ENCODE measurements around the gene UBQLN4.

Gene UBQLN4

DNA sequence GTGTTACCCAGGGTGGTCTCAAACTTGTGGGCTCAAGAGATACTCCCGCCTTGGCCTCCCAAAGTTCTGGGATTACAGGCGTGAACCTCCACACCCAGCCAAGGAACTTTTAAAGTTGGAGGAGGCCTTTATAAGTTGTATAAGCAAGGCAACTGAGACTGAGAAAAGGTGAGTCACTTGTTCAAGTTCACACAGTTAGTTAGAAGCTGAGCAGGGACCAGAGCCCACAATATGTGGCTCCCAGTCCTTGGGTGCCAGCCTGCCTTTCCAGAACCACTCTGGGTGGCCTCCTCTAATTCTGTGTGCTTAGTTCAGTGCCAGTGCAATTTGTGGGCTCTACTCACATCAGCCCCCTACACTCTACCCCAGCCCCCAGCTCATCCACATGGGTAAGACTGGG lies 11.0 kb upstream of the UBQLN4 start:
- Histone ChIP-seq H3K9me3 (ENCODE audit: control insufficient read depth in 5 of 5, low read length in 5 of 5) (no peaks in the 10 kb centered on the region), H3K4me1 (ENCODE audit: control insufficient read depth in 5 of 5, insufficient read depth in 5 of 5, low read length in 5 of 5) (peaks cover 0 to 3% (median 2%) of the 10 kb centered on the region in 5 donors), H3K27ac (ENCODE audit: low read depth, low read length) (no peak overlapping the region), H3K27me3 (ENCODE audit: control insufficient read depth in 5 of 5, insufficient read depth in 4 of 5, low read length in 5 of 5) (no peaks in the 10 kb centered on the region), H3K9ac (ENCODE audit: low read length in 5 of 5) (no peak overlapping the region), H3K36me3 (ENCODE audit: control insufficient read depth in 5 of 5, insufficient read depth in 5 of 5, low read length in 5 of 5) (no peaks in the 10 kb centered on the region), H3K4me3 (ENCODE audit: low read depth in 1 of 5, low read length in 5 of 5) (no peak overlapping the region)

DNA sequence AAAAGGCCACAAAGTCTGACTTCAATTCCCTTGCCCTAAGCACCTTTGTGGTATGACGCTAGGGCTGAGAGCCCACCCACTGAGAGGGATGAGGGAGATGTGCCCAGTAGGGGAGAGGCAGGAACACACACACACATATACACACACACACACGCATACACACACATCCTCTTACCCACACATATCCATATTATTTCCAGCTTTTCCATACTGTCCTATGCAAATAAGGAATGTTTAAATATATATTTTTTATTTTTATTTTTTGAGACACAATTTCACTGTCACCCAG lies 10.3 kb upstream of the UBQLN4 start:
- H3K27ac ChIP-seq (ENCODE audit: low read depth, low read length): no peak overlapping the region
- no peaks in the 10 kb centered on the region for H3K9me3 ChIP-seq (ENCODE audit: control insufficient read depth in 5 of 5, low read length in 5 of 5)
- H3K27me3 ChIP-seq (ENCODE audit: control insufficient read depth in 5 of 5, insufficient read depth in 4 of 5, low read length in 5 of 5): no peaks in the 10 kb centered on the region
- H3K4me3 ChIP-seq (ENCODE audit: low read depth in 1 of 5, low read length in 5 of 5): no peak overlapping the region
- H3K9ac ChIP-seq (ENCODE audit: low read length in 5 of 5): no peak overlapping the region
- H3K36me3 ChIP-seq (ENCODE audit: control insufficient read depth in 5 of 5, insufficient read depth in 5 of 5, low read length in 5 of 5): no peaks in the 10 kb centered on the region
- H3K4me1 ChIP-seq (ENCODE audit: control insufficient read depth in 5 of 5, insufficient read depth in 5 of 5, low read length in 5 of 5): no peaks in the 10 kb centered on the region

DNA sequence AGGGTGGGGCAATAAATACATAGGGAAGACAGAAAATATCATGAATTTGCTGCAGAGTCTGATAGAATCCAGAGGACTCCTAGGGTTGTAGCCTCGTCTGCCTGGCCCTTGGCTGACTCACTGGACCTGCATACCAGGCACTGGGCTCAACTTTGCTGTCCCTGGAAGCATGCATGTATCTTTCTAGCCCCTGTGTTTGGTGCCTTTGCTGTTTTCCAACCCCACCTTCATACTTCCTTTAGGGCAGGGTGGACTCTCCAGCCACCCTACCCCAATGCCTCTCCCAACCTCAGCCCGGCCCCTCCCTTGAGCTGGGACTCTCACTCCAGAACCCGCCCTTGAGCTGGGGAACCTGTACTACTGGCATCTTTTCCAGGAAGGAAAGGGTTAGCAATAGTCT lies 8.6 kb upstream of the UBQLN4 start:
- no peak overlapping the region for H3K9ac ChIP-seq (ENCODE audit: low read length in 5 of 5)
- H3K9me3 ChIP-seq (ENCODE audit: control insufficient read depth in 5 of 5, low read length in 5 of 5): no peaks in the 10 kb centered on the region
- H3K4me1 ChIP-seq (ENCODE audit: control insufficient read depth in 5 of 5, insufficient read depth in 5 of 5, low read length in 5 of 5): no peaks in the 10 kb centered on the region
- no peak overlapping the region for H3K27ac ChIP-seq (ENCODE audit: low read depth, low read length)
- peaks cover 0 to 16% (median 9%) of the 10 kb centered on the region in 5 donors for H3K36me3 ChIP-seq (ENCODE audit: control insufficient read depth in 5 of 5, insufficient read depth in 5 of 5, low read length in 5 of 5)
- no peaks in the 10 kb centered on the region for H3K27me3 ChIP-seq (ENCODE audit: control insufficient read depth in 5 of 5, insufficient read depth in 4 of 5, low read length in 5 of 5)
- no peak overlapping the region for H3K4me3 ChIP-seq (ENCODE audit: low read depth in 1 of 5, low read length in 5 of 5)

DNA sequence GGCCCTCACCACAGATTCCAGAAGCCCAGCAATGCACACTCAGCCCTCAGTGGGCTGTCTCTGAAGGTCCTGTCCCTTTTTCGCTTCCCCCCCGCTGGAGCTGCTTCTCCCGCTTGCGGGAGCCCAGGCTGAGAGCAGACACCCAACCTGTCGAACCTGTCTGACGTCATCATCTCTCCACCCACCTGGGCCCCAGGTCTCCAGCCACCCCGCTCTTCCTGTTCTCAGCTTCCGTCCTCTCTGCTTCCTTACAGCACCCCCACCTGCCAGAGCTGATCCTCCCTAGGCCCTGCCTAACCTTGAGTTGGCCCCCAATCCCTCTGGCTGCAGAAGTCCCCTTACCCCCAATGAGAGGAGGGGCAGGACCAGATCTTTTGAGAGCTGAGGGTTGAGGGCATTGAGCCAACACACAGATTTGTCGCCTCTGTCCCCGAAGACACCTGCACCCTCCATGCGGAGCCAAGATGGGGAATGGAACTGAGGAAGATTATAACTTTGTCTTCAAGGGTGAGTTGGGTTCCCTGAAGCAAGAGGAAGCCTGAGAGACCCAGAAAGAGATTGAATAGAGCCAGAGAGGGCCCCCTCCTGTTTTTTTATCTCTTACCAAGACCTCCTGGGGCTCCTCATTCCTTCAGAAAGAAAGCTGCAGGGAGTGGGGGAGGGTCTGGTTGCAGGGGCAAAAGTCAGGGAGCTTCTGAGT lies 7.5 kb upstream of the UBQLN4 start, which contains the start of gene RAB25:
Gene RAB25, plus strand, starts transcription at position 224 of the 700 bp plus-strand sequence. Its CDS starts 241 bp downstream, at position 465.
- no peaks in the 10 kb centered on the region for H3K27me3 ChIP-seq (ENCODE audit: control insufficient read depth in 5 of 5, insufficient read depth in 4 of 5, low read length in 5 of 5)
- H3K4me3 ChIP-seq (ENCODE audit: low read depth in 1 of 5, low read length in 5 of 5): no peak within 1 kb of the TSS
- peaks cover 0 to 6% (median 4%) of the 10 kb centered on the region in 5 donors for H3K4me1 ChIP-seq (ENCODE audit: control insufficient read depth in 5 of 5, insufficient read depth in 5 of 5, low read length in 5 of 5)
- H3K9ac ChIP-seq (ENCODE audit: low read length in 5 of 5): no peak within 1 kb of the TSS
- peaks cover 0 to 16% (median 11%) of the 10 kb centered on the region in 5 donors for H3K36me3 ChIP-seq (ENCODE audit: control insufficient read depth in 5 of 5, insufficient read depth in 5 of 5, low read length in 5 of 5)
- H3K27ac ChIP-seq (ENCODE audit: low read depth, low read length): no peak within 1 kb of the TSS
- H3K9me3 ChIP-seq (ENCODE audit: control insufficient read depth in 5 of 5, low read length in 5 of 5): no peaks in the 10 kb centered on the region

DNA sequence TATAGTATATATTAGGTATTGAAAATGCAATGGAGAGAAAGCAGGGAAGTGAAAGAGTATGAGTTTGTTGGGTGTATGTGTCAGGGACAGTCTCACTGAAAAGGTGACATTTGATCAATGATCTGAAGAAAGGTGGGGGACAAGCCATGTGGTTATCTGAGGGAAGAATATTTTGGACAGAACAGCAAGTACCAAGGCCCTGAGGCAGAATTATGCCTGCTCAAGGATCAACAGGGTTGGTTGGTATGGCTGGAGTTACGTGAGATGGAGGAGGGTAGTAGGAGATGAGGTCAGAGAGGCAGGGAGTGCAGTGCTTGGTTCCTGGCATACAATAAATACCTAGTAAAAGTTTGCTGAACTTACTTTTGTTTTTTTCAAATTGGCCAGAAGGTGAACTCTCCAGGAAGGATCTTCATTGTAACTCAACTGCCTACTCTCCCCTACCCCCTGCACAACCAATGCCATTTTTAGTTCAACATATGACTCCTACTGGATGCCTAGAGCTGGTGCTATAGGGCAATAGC lies 2.8 kb upstream of the UBQLN4 start:
- H3K9ac ChIP-seq (ENCODE audit: low read length in 5 of 5): peak overlapping the region in 1 of 5 donors; percentile 35
- H3K4me3 ChIP-seq (ENCODE audit: low read depth in 1 of 5, low read length in 5 of 5): no peak overlapping the region
- H3K36me3 ChIP-seq (ENCODE audit: control insufficient read depth in 5 of 5, insufficient read depth in 5 of 5, low read length in 5 of 5): peaks cover 0 to 16% (median 14%) of the 10 kb centered on the region in 5 donors
- H3K4me1 ChIP-seq (ENCODE audit: control insufficient read depth in 5 of 5, insufficient read depth in 5 of 5, low read length in 5 of 5): peaks cover 5 to 34% (median 25%) of the 10 kb centered on the region in 5 donors
- H3K9me3 ChIP-seq (ENCODE audit: control insufficient read depth in 5 of 5, low read length in 5 of 5): no peaks in the 10 kb centered on the region
- H3K27me3 ChIP-seq (ENCODE audit: control insufficient read depth in 5 of 5, insufficient read depth in 4 of 5, low read length in 5 of 5): no peaks in the 10 kb centered on the region
- no peak overlapping the region for H3K27ac ChIP-seq (ENCODE audit: low read depth, low read length)

DNA sequence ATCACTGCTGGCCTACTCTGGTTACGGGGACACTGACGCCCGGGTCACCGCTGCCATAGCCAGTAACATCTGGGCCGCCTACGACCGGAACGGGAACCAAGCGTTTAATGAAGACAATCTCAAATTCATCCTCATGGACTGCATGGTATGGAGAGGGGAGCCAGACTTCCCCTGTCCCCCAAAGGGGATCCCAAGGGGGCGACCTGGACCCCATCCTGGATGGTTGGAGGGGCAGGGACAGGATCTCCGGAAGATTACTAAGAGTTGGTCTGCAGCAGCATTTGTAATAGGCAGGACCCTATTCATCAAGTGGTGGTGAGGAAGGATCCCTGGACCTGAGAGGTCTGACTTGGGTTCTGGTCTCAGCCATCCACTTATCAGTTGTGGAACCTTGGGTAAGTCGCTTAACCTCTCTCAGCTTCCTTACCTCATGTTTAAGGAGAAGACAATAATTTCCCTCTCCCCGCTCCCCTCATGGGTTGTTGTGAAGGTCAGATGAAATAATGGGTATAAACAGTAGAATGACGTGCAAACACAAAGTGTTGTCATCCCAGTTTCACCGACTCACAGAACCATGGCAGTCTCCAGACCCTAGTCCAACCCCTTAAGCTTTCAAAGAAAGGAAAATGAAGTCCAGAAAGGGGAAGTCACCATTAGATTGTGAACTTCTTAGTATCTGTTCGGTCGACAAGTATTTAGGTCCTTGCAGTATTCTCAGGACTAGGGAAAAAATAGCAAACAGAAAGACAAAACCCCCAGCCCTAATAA lies 1.9 kb upstream of the UBQLN4 start:
- no peaks in the 10 kb centered on the region for H3K27me3 ChIP-seq (ENCODE audit: control insufficient read depth in 5 of 5, insufficient read depth in 4 of 5, low read length in 5 of 5)
- H3K36me3 ChIP-seq (ENCODE audit: control insufficient read depth in 5 of 5, insufficient read depth in 5 of 5, low read length in 5 of 5): peaks cover 0 to 21% (median 15%) of the 10 kb centered on the region in 5 donors
- peak overlapping the region; percentile 98 for H3K27ac ChIP-seq (ENCODE audit: low read depth, low read length)
- H3K9ac ChIP-seq (ENCODE audit: low read length in 5 of 5): peak overlapping the region; percentile 64 to 94 (median 93)
- no peaks in the 10 kb centered on the region for H3K9me3 ChIP-seq (ENCODE audit: control insufficient read depth in 5 of 5, low read length in 5 of 5)
- peak overlapping the region; percentile 94 to 100 (median 98) for H3K4me3 ChIP-seq (ENCODE audit: low read depth in 1 of 5, low read length in 5 of 5)
- peaks cover 5 to 34% (median 25%) of the 10 kb centered on the region in 5 donors for H3K4me1 ChIP-seq (ENCODE audit: control insufficient read depth in 5 of 5, insufficient read depth in 5 of 5, low read length in 5 of 5)

GRCh38 chr1:156054500-156055280 lies 1.1 kb upstream of the UBQLN4 start, which contains the start of gene LAMTOR2:
Gene LAMTOR2, plus strand, starts transcription at chr1:156054782. Its CDS starts 108 bp downstream, at chr1:156054890.
- H3K9ac ChIP-seq (ENCODE audit: low read length in 5 of 5): peak within 1 kb of the TSS; percentile 92 to 96 (median 94)
- H3K27ac ChIP-seq (ENCODE audit: low read depth, low read length): peak within 1 kb of the TSS; percentile 98
- peaks cover 5 to 34% (median 25%) of the 10 kb centered on the region in 5 donors for H3K4me1 ChIP-seq (ENCODE audit: control insufficient read depth in 5 of 5, insufficient read depth in 5 of 5, low read length in 5 of 5)
- peak within 1 kb of the TSS; percentile 94 to 100 (median 98) for H3K4me3 ChIP-seq (ENCODE audit: low read depth in 1 of 5, low read length in 5 of 5)
- no peaks in the 10 kb centered on the region for H3K9me3 ChIP-seq (ENCODE audit: control insufficient read depth in 5 of 5, low read length in 5 of 5)
- H3K36me3 ChIP-seq (ENCODE audit: control insufficient read depth in 5 of 5, insufficient read depth in 5 of 5, low read length in 5 of 5): peaks cover 3 to 29% (median 21%) of the 10 kb centered on the region in 5 donors
- no peaks in the 10 kb centered on the region for H3K27me3 ChIP-seq (ENCODE audit: control insufficient read depth in 5 of 5, insufficient read depth in 4 of 5, low read length in 5 of 5)

GRCh38 chr1:156052862-156053767 lies 483 bp downstream of the UBQLN4 start:
- Histone ChIP-seq H3K27ac (ENCODE audit: low read depth, low read length) (peak overlapping the region; percentile 50), H3K4me3 (ENCODE audit: low read depth in 1 of 5, low read length in 5 of 5) (peak overlapping the region; percentile 70 to 82 (median 76)), H3K4me1 (ENCODE audit: control insufficient read depth in 5 of 5, insufficient read depth in 5 of 5, low read length in 5 of 5) (peaks cover 5 to 42% (median 25%) of the 10 kb centered on the region in 5 donors), H3K36me3 (ENCODE audit: control insufficient read depth in 5 of 5, insufficient read depth in 5 of 5, low read length in 5 of 5) (peaks cover 3 to 36% (median 26%) of the 10 kb centered on the region in 5 donors), H3K9ac (ENCODE audit: low read length in 5 of 5) (peak overlapping the region in 4 of 5 donors; percentile 70 to 81 (median 74)), H3K9me3 (ENCODE audit: control insufficient read depth in 5 of 5, low read length in 5 of 5) (no peaks in the 10 kb centered on the region), H3K27me3 (ENCODE audit: control insufficient read depth in 5 of 5, insufficient read depth in 4 of 5, low read length in 5 of 5) (no peaks in the 10 kb centered on the region)

Measured in subcutaneous abdominal adipose tissue (tissue), 5 donors.